Neural progenitor cell (in vitro differentiated cells): ENCODE measurements around the gene PM20D2. TPM values are rescaled to one million over a fixed set of nuclear protein-coding genes. Genes with fewer than 3 reads are reported as not detected.

Experiments
- DNase-seq: peaks from one replicate; pipeline ENCODE4 v3.0.0-alpha.2; 2016; ENCODE audit warnings: low spot score
- H2AFZ ChIP-seq: fragments of 200-600 bp; sonication (generic); replicated peaks from 2 replicates; pipeline ENCODE4 v1.6.1; 2016; ENCODE audit warnings: antibody characterized with exemption
- H3F3A ChIP-seq: fragments of 200-600 bp; sonication (generic); 2 replicates; pipeline ENCODE4 v1.6.1; 2016; ENCODE audit warnings: antibody characterized with exemption, low read depth
- H3K27ac ChIP-seq: fragments of 200-600 bp; sonication (generic); 2 replicates; pipeline ENCODE4 v1.5.1; 2016; ENCODE audit warnings: mild to moderate bottlenecking
- H3K27me3 ChIP-seq: fragments of 200-600 bp; sonication (generic); 2 replicates; pipeline ENCODE4 v1.6.1; 2016; ENCODE audit warnings: mild to moderate bottlenecking, moderate library complexity
- H3K36me3 ChIP-seq: fragments of 200-600 bp; sonication (generic); 2 replicates; pipeline ENCODE4 v1.5.1; 2016
- H3K4me1 ChIP-seq: fragments of 200-600 bp; sonication (generic); 2 replicates; pipeline ENCODE4 v1.6.1; 2016; ENCODE audit warnings: mixed run types
- H3K4me2 ChIP-seq: fragments of 200-600 bp; sonication (generic); 2 replicates; pipeline ENCODE4 v1.6.1; 2016
- H3K4me3 ChIP-seq: fragments of 200-600 bp; sonication (generic); 2 replicates; pipeline ENCODE4 v1.5.1; 2016
- H3K79me2 ChIP-seq: fragments of 200-600 bp; sonication (generic); 2 replicates; pipeline ENCODE4 v1.6.1; 2016; ENCODE audit warnings: low read depth
- H3K9ac ChIP-seq: fragments of 200-600 bp; sonication (generic); 2 replicates; pipeline ENCODE4 v1.6.1; 2016
- H3K9me3 ChIP-seq: fragments of 200-600 bp; sonication (generic); 2 replicates; pipeline ENCODE4 v1.5.1; 2016; ENCODE audit warnings: low read depth
- H4K20me1 ChIP-seq: fragments of 200-600 bp; sonication (generic); 2 replicates; pipeline ENCODE4 v1.6.1; 2016; ENCODE audit warnings: low read depth
- H3K27ac Mint-ChIP-seq: 3 replicates; pipeline ENCODE4 v1.8.0; 2021; ENCODE audit warnings: mixed read lengths
- H3K27me3 Mint-ChIP-seq: 2 replicates; pipeline ENCODE4 v1.8.0; 2022; ENCODE audit warnings: low read depth, mild to moderate bottlenecking, inconsistent platforms, moderate library complexity, mixed read lengths; ENCODE audit not compliant: insufficient read depth
- H3K36me3 Mint-ChIP-seq: 3 replicates; pipeline ENCODE4 v1.8.0; 2021; ENCODE audit warnings: mixed read lengths
- H3K4me1 Mint-ChIP-seq: 3 replicates; pipeline ENCODE4 v1.8.0; 2021; ENCODE audit warnings: mixed read lengths
- H3K4me3 Mint-ChIP-seq: 3 replicates; pipeline ENCODE4 v1.8.0; 2021; ENCODE audit warnings: mild to moderate bottlenecking, moderate library complexity, mixed read lengths
- H3K9me3 Mint-ChIP-seq: 3 replicates; pipeline ENCODE4 v1.8.0; 2020; ENCODE audit warnings: mixed read lengths
- CTCF ChIP-seq: fragments of 200-600 bp; sonication (generic); IDR thresholded peaks from 2 replicates; pipeline ENCODE4 v1.5.1; 2017; ENCODE audit warnings: antibody characterized with exemption, mild to moderate bottlenecking
- EZH2 ChIP-seq: fragments of 200-600 bp; sonication (generic); IDR thresholded peaks from 2 replicates; pipeline ENCODE4 v1.6.1; 2017; ENCODE audit warnings: antibody characterized with exemption, mild to moderate bottlenecking, moderate library complexity
- EZH2phosphoT487 ChIP-seq: fragments of 200-600 bp; sonication (generic); IDR thresholded peaks from 2 replicates; pipeline ENCODE4 v1.6.1; 2017; ENCODE audit warnings: antibody characterized with exemption
- total RNA-seq: library from RNA; depleted of rRNA; stranded (reverse); fragments of >200 nt; gene quantifications from 2 replicates; pipeline ENCODE4 v1.2.3, GENCODE V29; 2015; ENCODE audit warnings: low replicate concordance

Gene PM20D2
- total RNA-seq, 1 donor from 2014 or later = 27.6 TPM

- Histone ChIP-seq H3K36me3 (no peaks in the 10 kb centered on the region), H3K4me1 (peaks cover 15% of the 10 kb centered on the region), H3K4me3 (peak overlapping the region; percentile 54), H3K27me3 (peaks cover 37% of the 10 kb centered on the region), H3K27ac (no peak overlapping the region), H3K9ac (no peak overlapping the region), H3F3A (no peaks in the 10 kb centered on the region), H3K79me2 (peaks cover 5% of the 10 kb centered on the region), H3K9me3 (no peaks in the 10 kb centered on the region), H2AFZ (peak overlapping the region; percentile 93), H4K20me1 (peaks cover 3% of the 10 kb centered on the region), H3K4me2 (peak overlapping the region; percentile 84)
- Mint-ChIP-seq H3K27ac (no peak overlapping the region), H3K9me3 (no peaks in the 10 kb centered on the region), H3K4me3 (peak overlapping the region; percentile 85), H3K27me3 (no peaks in the 10 kb centered on the region), H3K36me3 (peaks cover 4% of the 10 kb centered on the region), H3K4me1 (peaks cover 15% of the 10 kb centered on the region)
- peak; percentile 2 for DNase-seq
- TF ChIP-seq EZH2phosphoT487 (no peak), EZH2 (no peak), CTCF (no peak)
Measured at GRCh38 chr6:89145091-89145955, 532 bp upstream of the PM20D2 start.

DNA sequence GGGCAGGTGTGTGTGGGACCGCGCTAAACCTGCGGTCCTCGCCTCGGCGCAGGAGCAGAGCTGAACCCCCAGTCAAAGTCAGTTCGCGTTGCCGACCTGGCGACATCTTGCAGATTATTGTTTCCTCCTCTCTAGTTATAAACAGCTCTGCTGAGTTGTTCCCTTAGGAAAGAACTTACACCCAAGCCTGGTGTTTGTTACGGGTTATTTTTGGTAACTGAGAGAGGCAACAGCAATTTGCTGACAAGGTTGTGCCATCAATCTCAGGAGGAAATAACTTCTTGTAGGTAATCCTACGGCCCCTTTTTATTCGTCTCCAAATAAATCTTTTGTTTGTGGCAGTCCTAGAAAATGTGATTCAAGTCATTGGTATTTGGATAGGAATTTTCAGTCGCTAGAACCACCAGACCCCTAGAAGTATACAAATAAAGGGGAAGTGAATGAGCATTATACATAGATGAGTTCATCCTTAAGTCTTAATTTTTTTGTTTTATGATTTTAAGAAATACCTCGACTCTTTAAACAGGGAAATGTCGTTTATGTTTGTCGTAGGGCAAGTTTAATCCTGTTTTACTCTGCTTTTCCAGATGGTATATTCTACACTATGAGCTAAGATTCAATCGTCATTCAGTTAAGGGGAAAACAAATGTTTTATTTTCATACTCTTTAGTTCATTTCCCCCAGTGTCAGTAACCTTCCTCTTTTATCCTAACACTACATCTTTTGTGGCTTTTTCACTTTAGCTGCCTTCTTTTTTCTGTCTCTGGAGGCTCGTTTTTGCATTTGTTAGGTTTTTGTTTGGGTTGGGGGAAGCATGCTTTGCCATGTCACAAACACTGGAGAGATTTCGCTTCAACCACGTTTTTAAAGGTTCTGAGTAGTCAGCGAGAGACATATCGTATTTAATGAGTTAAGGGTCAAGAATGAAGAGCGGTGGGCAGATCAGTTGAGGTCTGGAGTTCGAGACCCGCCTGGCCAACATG lies 1.2 kb downstream of the PM20D2 start:
- Histone ChIP-seq H3F3A (no peaks in the 10 kb centered on the region), H3K27ac (no peak overlapping the region), H3K79me2 (peaks cover 5% of the 10 kb centered on the region), H4K20me1 (peaks cover 3% of the 10 kb centered on the region), H3K9ac (no peak overlapping the region), H3K4me2 (peak overlapping the region; percentile 84), H3K4me1 (peaks cover 15% of the 10 kb centered on the region), H3K4me3 (peak overlapping the region; percentile 54), H3K36me3 (no peaks in the 10 kb centered on the region), H3K27me3 (peaks cover 37% of the 10 kb centered on the region), H2AFZ (peak overlapping the region; percentile 93), H3K9me3 (no peaks in the 10 kb centered on the region)
- H3K27ac Mint-ChIP-seq = peak overlapping the region; percentile 12
- H3K9me3 Mint-ChIP-seq = no peaks in the 10 kb centered on the region
- H3K27me3 Mint-ChIP-seq = no peaks in the 10 kb centered on the region
- peak; percentile 54 for DNase-seq
- peak overlapping the region; percentile 87 for H3K4me3 Mint-ChIP-seq
- H3K36me3 Mint-ChIP-seq = peaks cover 4% of the 10 kb centered on the region
- peak; percentile 38 for TF ChIP-seq EZH2
- peak; percentile 47 for TF ChIP-seq EZH2phosphoT487
- TF ChIP-seq CTCF = no peak
- H3K4me1 Mint-ChIP-seq = peaks cover 15% of the 10 kb centered on the region

- Histone ChIP-seq H3K4me2 (no peak overlapping the region), H2AFZ (no peak overlapping the region), H3K4me3 (no peak overlapping the region), H4K20me1 (peaks cover 3% of the 10 kb centered on the region), H3F3A (no peaks in the 10 kb centered on the region), H3K9me3 (no peaks in the 10 kb centered on the region), H3K36me3 (peaks cover 3% of the 10 kb centered on the region), H3K27ac (no peak overlapping the region), H3K27me3 (peaks cover 37% of the 10 kb centered on the region), H3K79me2 (peaks cover 5% of the 10 kb centered on the region), H3K9ac (no peak overlapping the region), H3K4me1 (peaks cover 15% of the 10 kb centered on the region)
- Mint-ChIP-seq H3K27me3 (no peaks in the 10 kb centered on the region), H3K4me1 (peaks cover 15% of the 10 kb centered on the region), H3K9me3 (no peaks in the 10 kb centered on the region), H3K27ac (no peak overlapping the region), H3K36me3 (peaks cover 4% of the 10 kb centered on the region), H3K4me3 (no peak overlapping the region)
- DNase-seq = no peak
- TF ChIP-seq EZH2 (no peak), CTCF (no peak), EZH2phosphoT487 (no peak)
Measured at GRCh38 chr6:89148016-89148750, 2.3 kb downstream of the PM20D2 start.
